K562 (cell line): ENCODE results near the gene ARHGEF6. TPM values are rescaled to one million over a fixed set of nuclear protein-coding genes. Genes with fewer than 3 reads are reported as not detected.

Experiments used
- ATAC-seq: fragments of 200-7000 bp; cut with Tn5 transposase; 3 replicates; pipeline ENCODE4 v1.9.1; 2020; ENCODE audit warnings: moderate library complexity
- BruUV-seq: library from RNA; stranded (reverse); fragments of 400-500 nt; replicated peaks from 2 replicates; lab custom pipeline; 2021; lab: Mats Ljungman, UMichigan
- CTCF ChIA-PET: fragments of 300-600 bp; formaldehyde crosslinking; extraction: SDS; loops from one replicate; lab custom pipeline; 2021; ENCODE audit warnings: low intra/inter-chr PET ratio; lab: Yijun Ruan, JAX
- POLR2A ChIA-PET: fragments of 300-600, 350-650 bp; sonication (Branson Sonifier 250); formaldehyde crosslinking; extraction: SDS; loops from one replicate; lab custom pipeline; 2021; ENCODE audit warnings: antibody characterized with exemption, inconsistent platforms; lab: Yijun Ruan, JAX
- DNase-seq, 4 experiments: peaks; one replicate each; pipeline versions ENCODE4 v3.0.0 to v3.0.0-alpha.2; 2011 to 2018; ENCODE audit warnings: low spot score in 3 of 4, mixed read lengths in 3 of 4; ENCODE audit errors: extremely low read depth in 1 of 4
- FAIRE-seq: peaks from 2 replicates; lab custom pipeline; 2011; peaks lifted over from hg19 to GRCh38; lab: Jason Lieb, UNC
- H2AFZ ChIP-seq: 2 replicates; pipeline ENCODE4 v1.6.0; 2011; ENCODE audit warnings: low read depth, low read length, control low read depth, inconsistent platforms
- H3K27ac ChIP-seq: fragments of 200-600 bp; 3 replicates; pipeline ENCODE4 v1.8.0; 2011; ENCODE audit warnings: low read depth, mild to moderate bottlenecking, control low read depth, inconsistent platforms, low read length, moderate library complexity, mixed read lengths; ENCODE audit errors: extremely low read depth
- H3K27me3 ChIP-seq, 2 experiments: fragments of 300-600 bp in 1 of 2; 2 replicates in 1 of 2; 3 replicates in 1 of 2; pipeline versions ENCODE4 v1.6.0 to v1.8.0; 2011; ENCODE audit warnings: inconsistent platforms in 2 of 2, low read length in 2 of 2, mild to moderate bottlenecking in 1 of 2, mixed read lengths in 1 of 2, moderate library complexity in 1 of 2; ENCODE audit not compliant: control insufficient read depth in 2 of 2, insufficient read depth in 2 of 2
- H3K36me3 ChIP-seq: fragments of 300-600 bp; 3 replicates; pipeline ENCODE4 v1.8.0; 2011; ENCODE audit warnings: mild to moderate bottlenecking, low read length, inconsistent platforms; ENCODE audit not compliant: control insufficient read depth, insufficient read depth
- H3K4me1 ChIP-seq, 2 experiments: fragments of 200-600 bp in 1 of 2; replicated peaks in 1 of 2; 2 replicates in 1 of 2; 3 replicates in 1 of 2; pipeline versions ENCODE4 v1.5.1 to v1.8.0; 2011; ENCODE audit warnings: inconsistent platforms in 2 of 2, low read length in 2 of 2, mild to moderate bottlenecking in 1 of 2, mixed read lengths in 1 of 2, moderate library complexity in 1 of 2; ENCODE audit not compliant: control insufficient read depth in 2 of 2, insufficient read depth in 2 of 2
- H3K4me2 ChIP-seq: 2 replicates; pipeline ENCODE4 v1.6.1; 2011; ENCODE audit warnings: low read length, control low read depth, inconsistent platforms, mixed read lengths; ENCODE audit not compliant: insufficient read depth
- H3K4me3 ChIP-seq: fragments of 200-600 bp; sonication (generic), shearing (Covaris generic); 2 replicates; pipeline ENCODE4 v1.5.1; 2016; ENCODE audit warnings: control low read depth, inconsistent platforms
- H3K79me2 ChIP-seq: fragments of 200-600 bp; 3 replicates; pipeline ENCODE4 v1.8.0; 2011; ENCODE audit warnings: low read length, inconsistent platforms; ENCODE audit not compliant: control insufficient read depth, insufficient read depth
- H3K9ac ChIP-seq, 2 experiments: 2 replicates each; pipeline versions ENCODE4 v1.6.0 to v1.6.1; 2011; ENCODE audit warnings: low read depth in 2 of 2, low read length in 2 of 2, control low read depth in 1 of 2, inconsistent platforms in 1 of 2, mild to moderate bottlenecking in 1 of 2, mixed read lengths in 1 of 2; ENCODE audit not compliant: insufficient read depth in 1 of 2
- H3K9me1 ChIP-seq: one replicate; pipeline ENCODE4 v1.6.0; 2011; ENCODE audit warnings: inconsistent platforms, mild to moderate bottlenecking, low read length, moderate library complexity; ENCODE audit not compliant: control insufficient read depth, insufficient read depth
- H3K9me3 ChIP-seq: replicated peaks from 2 replicates; pipeline ENCODE4 v1.5.1; 2011; ENCODE audit warnings: low read depth, low read length, inconsistent platforms; ENCODE audit not compliant: control insufficient read depth, insufficient read depth
- H4K20me1 ChIP-seq: replicated peaks from 2 replicates; pipeline ENCODE4 v1.6.1; 2011; ENCODE audit warnings: low read length, inconsistent platforms, mixed read lengths; ENCODE audit not compliant: control insufficient read depth, insufficient read depth
- CCAR2 ChIP-seq: fragments of 200-400 bp; formaldehyde crosslinking; IDR thresholded peaks from 2 replicates; pipeline ENCODE4 v1.6.1; 2017; ENCODE audit warnings: mild to moderate bottlenecking, low read depth, low read length
- DNMT1 ChIP-seq: fragments of 450-650 bp; IDR thresholded peaks from 2 replicates; pipeline ENCODE4 v1.6.1; 2016; ENCODE audit warnings: antibody characterized with exemption, mild to moderate bottlenecking
- ESRRB ChIP-seq: fragments of 250-450 bp; sonication (Bioruptor Pico); IDR thresholded peaks from 2 replicates; pipeline ENCODE4 v1.5.0; 2020; ENCODE audit warnings: mild to moderate bottlenecking, moderate library complexity, borderline replicate concordance
- HDAC3 ChIP-seq: fragments of 450-650 bp; IDR thresholded peaks from 2 replicates; pipeline ENCODE4 v1.6.1; 2018; ENCODE audit warnings: borderline replicate concordance, mild to moderate bottlenecking, moderate library complexity; ENCODE audit not compliant: partially characterized antibody
- MIER1 ChIP-seq: fragments of 450-650 bp; IDR thresholded peaks from 2 replicates; pipeline ENCODE4 v1.6.1; 2016; ENCODE audit warnings: antibody characterized with exemption, mild to moderate bottlenecking, low read depth
- PHF8 ChIP-seq: fragments of 200-600 bp; sonication (generic); IDR thresholded peaks from 2 replicates; pipeline ENCODE4 v1.6.1; 2012; ENCODE audit warnings: mixed run types, mild to moderate bottlenecking, inconsistent platforms, low read length, moderate library complexity, borderline replicate concordance
- ZNF175 ChIP-seq: fragments of 200-800 bp; sonication (Bioruptor generic); IDR thresholded peaks from 2 replicates; pipeline ENCODE4 v1.6.1; 2016; ENCODE audit warnings: low read depth, mild to moderate bottlenecking, missing genetic modification characterization, missing compliant biosample characterization
- ZNF445 ChIP-seq: fragments of 250-450 bp; sonication (Bioruptor Pico); IDR thresholded peaks from 2 replicates; pipeline ENCODE4 v1.4.0; 2020; ENCODE audit warnings: low read depth, mild to moderate bottlenecking, moderate library complexity
- WGBS: fragments of 100-300 bp; shearing (Covaris generic); methylation state at CpG from one replicate; pipeline ENCODE4 v1.1.6; 2016; ENCODE audit warnings: low coverage, mixed read lengths; ENCODE audit not compliant: insufficient coverage; ENCODE audit errors: missing lambda C conversion rate; 5-methylcytosine and 5-hydroxymethylcytosine counted together
- in situ Hi-C: fragments of 300-500 bp; cut with MboI; formaldehyde crosslinking; loops from 4 replicates; pipeline ENCODE4 v1.15.0; 2018; ENCODE audit warnings: inconsistent platforms, mixed read lengths
- intact Hi-C: fragments of 100-400 bp; cut with micrococcal nuclease; formaldehyde crosslinking; loops from 2 replicates; pipeline ENCODE4 v1.14.2; 2022
- polyA plus RNA-seq, 8 experiments: library from polyadenylated mRNA; depleted of rRNA in 4 of 8; stranded (reverse) in 5 of 8; unstranded in 3 of 8; fragments of >200 nt; fragmentation: Nextera tagmentation in 2 of 8; fragmentation: Illumina TruSeq in 1 of 8; extraction: Ambion mirVana in 2 of 8; extraction: Trizol in 1 of 8; gene quantifications; 2 replicates each; pipeline versions ENCODE4 v1.2.1 to v1.2.3, GENCODE V29; 2011 to 2014; ENCODE audit warnings: inconsistent platforms in 1 of 8, missing spikeins in 1 of 8
- total RNA-seq, 7 experiments: library from RNA; depleted of rRNA in 6 of 7; stranded (reverse); fragments of >200 nt in 6 of 7; fragmentation: Illumina TruSeq in 2 of 7; extraction: Trizol in 2 of 7; gene quantifications; 2 replicates each; pipeline versions ENCODE4 v1.2.1 to v1.2.3, GENCODE V29; 2011 to 2021; ENCODE audit warnings: low replicate concordance in 1 of 7

The ARHGEF6 gene
- total and polyA plus RNA-seq, 9 of the 15 experiments (the other 6 are each of a cell fraction or from before 2014, with no cell fraction given), result 2.9 to 22.1 (median 13.3) TPM

- Histone ChIP-seq H3K4me2 (no peak overlapping the region), H3K4me1 (peaks cover 0 to 4% of the 10 kb centered on the region in 2 experiments; a peak in 2 of 5 replicates), H4K20me1 (no peaks in the 10 kb centered on the region), H3K4me3 (no peak overlapping the region), H3K36me3 (no peaks in the 10 kb centered on the region), H3K27me3 (no peaks in the 10 kb centered on the region), H3K79me2 (no peaks in the 10 kb centered on the region), H3K9me1 (no peaks in the 10 kb centered on the region), H3K9me3 (no peaks in the 10 kb centered on the region), H2AFZ (no peak overlapping the region), H3K27ac (no peak overlapping the region), H3K9ac (no peak overlapping the region)
- FAIRE-seq (no peak), DNase-seq (no peak), ATAC-seq (no peak)
- ChIA-PET CTCF (no interaction called here), POLR2A (interaction anchor here (1.1 kb wide), 1 partner anchor 16 kb away, joined by 3 read pairs; no protein-coding TSS in a partner anchor)
- in situ Hi-C loops, result no loop called here
- BruUV-seq, result no TSS peak
- intact Hi-C loops, result no loop called here
- 8% methylated on average over 3 of the region's 3 CpGs for WGBS
- no peak for TF ChIP-seq CCAR2
Measured at GRCh38 chrX:136814847-136815750, 34.4 kb upstream of the ARHGEF6 start.

GRCh38 chrX:136812286-136812685, 31.6 kb upstream of the ARHGEF6 start:
- in situ Hi-C loops (no loop called here), intact Hi-C loops (no loop called here)
- no peaks in the 10 kb centered on the region for H3K36me3 ChIP-seq
- no peaks in the 10 kb centered on the region for H3K9me1 ChIP-seq
- H3K27me3 ChIP-seq, result no peaks in the 10 kb centered on the region
- WGBS, result 11% methylated on average over 1 of the region's 1 CpG
- BruUV-seq, result no TSS peak
- H3K4me1 ChIP-seq, result no peaks in the 10 kb centered on the region
- H3K27ac ChIP-seq, result no peak overlapping the region
- H4K20me1 ChIP-seq, result no peaks in the 10 kb centered on the region
- no peak overlapping the region for H3K4me2 ChIP-seq
- H2AFZ ChIP-seq, result no peak overlapping the region
- no peak overlapping the region for H3K9ac ChIP-seq
- DNase-seq (no peak), ATAC-seq (no peak), FAIRE-seq (no peak)
- TF ChIP-seq ZNF175 (CRISPR knock-in tag) (no peak), HDAC3 (no peak), DNMT1 (no peak), ESRRB (CRISPR knock-in tag) (no peak), MIER1 (no peak), PHF8 (no peak), ZNF445 (CRISPR knock-in tag) (no peak)
- H3K9me3 ChIP-seq, result no peaks in the 10 kb centered on the region
- ChIA-PET POLR2A (no interaction called here), CTCF (no interaction called here)
- H3K79me2 ChIP-seq, result no peaks in the 10 kb centered on the region
- no peak overlapping the region for H3K4me3 ChIP-seq
